ENCODE data around the gene D2HGDH. TPM values are rescaled to one million over a fixed set of nuclear protein-coding genes. Genes with fewer than 3 reads are reported as not detected.

Gene D2HGDH
- total and polyA plus RNA-seq, 2 donors from 2014 or later = 37.0 to 49.3 TPM

GRCh38 chr2:241813644-241814392, 79.4 kb downstream of the D2HGDH start:
- H3K36me3 ChIP-seq (ENCODE audit: control insufficient read depth in 2 of 3, insufficient read depth in 3 of 3, low read length in 3 of 3) = no peaks in the 10 kb centered on the region
- DNase-seq = peak in 2 of 5 donors; percentile 58 to 74
- intact Hi-C loops (cut with DNase I) = no loop called here

GRCh38 chr2:241814393-241814642, 79.9 kb downstream of the D2HGDH start:
- Histone ChIP-seq H3K27me3 (ENCODE audit: control insufficient read depth, insufficient read depth, low read length) (no peaks in the 10 kb centered on the region), H3K9ac (ENCODE audit: low read length in 3 of 3) (no peak overlapping the region), H3K9me3 (ENCODE audit: control insufficient read depth in 2 of 3, insufficient read depth in 1 of 3, low read length in 3 of 3) (no peaks in the 10 kb centered on the region), H3K4me1 (ENCODE audit: control insufficient read depth in 2 of 3, insufficient read depth in 2 of 3, low read depth in 1 of 3, low read length in 3 of 3) (peaks cover 0 to 4% (median 0%) of the 10 kb centered on the region in 3 donors), H3K36me3 (ENCODE audit: control insufficient read depth in 2 of 3, insufficient read depth in 3 of 3, low read length in 3 of 3) (no peaks in the 10 kb centered on the region), H3K27ac (ENCODE audit: low read depth in 2 of 2, low read length in 2 of 2) (no peak overlapping the region), H3K4me3 (ENCODE audit: low read length in 3 of 3) (no peak overlapping the region)
- FAIRE-seq (no peak), DNase-seq (peak in 1 of 5 donors; percentile 64)
- intact Hi-C loops (cut with DNase I) = no loop called here
- no peak for TF ChIP-seq CTCF (IDR thresholded peaks at IDR 0.05; ENCODE audit: borderline replicate concordance, extremely low read depth, insufficient read depth)

More at GRCh38 chr2:241813644-241814392, 79.4 kb downstream of the D2HGDH start:
- no peak overlapping the region for H3K9ac ChIP-seq (ENCODE audit: low read length in 3 of 3)
- H3K9me3 ChIP-seq (ENCODE audit: control insufficient read depth in 2 of 3, insufficient read depth in 1 of 3, low read length in 3 of 3) = no peaks in the 10 kb centered on the region
- no peak overlapping the region for H3K27ac ChIP-seq (ENCODE audit: low read depth in 2 of 2, low read length in 2 of 2)
- no peak for FAIRE-seq
- no peak for TF ChIP-seq CTCF (IDR thresholded peaks at IDR 0.05; ENCODE audit: borderline replicate concordance, extremely low read depth, insufficient read depth)
- H3K4me1 ChIP-seq (ENCODE audit: control insufficient read depth in 2 of 3, insufficient read depth in 2 of 3, low read depth in 1 of 3, low read length in 3 of 3) = peaks cover 0 to 4% (median 0%) of the 10 kb centered on the region in 3 donors
- no peak overlapping the region for H3K4me3 ChIP-seq (ENCODE audit: low read length in 3 of 3)
- no peaks in the 10 kb centered on the region for H3K27me3 ChIP-seq (ENCODE audit: control insufficient read depth, insufficient read depth, low read length)

- Histone ChIP-seq H3K27ac (ENCODE audit: low read depth in 2 of 2, low read length in 2 of 2) (no peak overlapping the region), H3K9me3 (ENCODE audit: control insufficient read depth in 2 of 3, insufficient read depth in 1 of 3, low read length in 3 of 3) (no peaks in the 10 kb centered on the region), H3K4me1 (ENCODE audit: control insufficient read depth in 2 of 3, insufficient read depth in 2 of 3, low read depth in 1 of 3, low read length in 3 of 3) (peaks cover 0 to 4% (median 0%) of the 10 kb centered on the region in 3 donors), H3K36me3 (ENCODE audit: control insufficient read depth in 2 of 3, insufficient read depth in 3 of 3, low read length in 3 of 3) (no peaks in the 10 kb centered on the region), H3K4me3 (ENCODE audit: low read length in 3 of 3) (no peak overlapping the region), H3K27me3 (ENCODE audit: control insufficient read depth, insufficient read depth, low read length) (no peaks in the 10 kb centered on the region), H3K9ac (ENCODE audit: low read length in 3 of 3) (no peak overlapping the region)
- DNase-seq (peak in 2 of 5 donors; percentile 51 to 76), FAIRE-seq (no peak)
- intact Hi-C loops (cut with DNase I) = no loop called here
- TF ChIP-seq CTCF (IDR thresholded peaks at IDR 0.05; ENCODE audit: borderline replicate concordance, extremely low read depth, insufficient read depth) = no peak
Measured at GRCh38 chr2:241814643-241815476, 80.4 kb downstream of the D2HGDH start.

Measured in kidney (tissue), 14 donors.